CD4-positive, alpha-beta T cell treated with Interleukin-17A for 1 hour (primary cell): ENCODE data around the gene DTX4.

Experiments used
- DNase-seq: peaks from one replicate; pipeline ENCODE4 v3.0.0-alpha.2; 2020

DTX4 gene

GRCh38 chr11:59221441-59221840 is 49.5 kb downstream of the DTX4 start:
- DNase-seq: no peak

DNA sequence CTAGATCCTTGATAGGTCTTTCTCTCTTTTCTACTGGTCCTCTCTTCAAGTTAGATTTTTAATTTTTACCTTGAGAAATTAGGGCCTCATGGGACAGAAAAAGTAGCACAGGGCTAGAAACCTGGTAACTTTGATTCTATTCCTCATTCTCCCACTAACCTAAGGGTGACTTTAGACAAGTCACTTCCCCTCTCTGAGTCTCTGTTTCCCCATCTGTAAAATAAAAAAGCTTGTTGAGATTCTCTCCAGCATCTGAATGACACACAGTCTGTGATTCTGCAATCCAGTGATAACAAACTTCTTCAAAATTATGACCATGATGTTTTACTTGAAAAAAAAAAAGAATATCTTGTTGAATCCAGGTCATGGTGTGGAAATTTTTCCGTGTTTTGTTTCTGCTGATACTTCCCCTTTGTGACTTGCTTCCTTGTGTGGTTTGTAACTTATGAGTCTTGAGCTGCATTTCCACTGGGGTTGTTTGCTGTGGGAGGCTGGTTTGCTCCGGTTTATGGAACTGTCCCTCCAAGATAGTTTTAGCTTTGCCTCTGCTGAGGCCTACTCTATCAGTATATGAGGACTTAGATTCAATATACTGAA is 50.6 kb downstream of the DTX4 start:
- DNase-seq: peak; percentile 22

GRCh38 chr11:59223177-59223576 is 51.2 kb downstream of the DTX4 start:
- no peak for DNase-seq

DNA sequence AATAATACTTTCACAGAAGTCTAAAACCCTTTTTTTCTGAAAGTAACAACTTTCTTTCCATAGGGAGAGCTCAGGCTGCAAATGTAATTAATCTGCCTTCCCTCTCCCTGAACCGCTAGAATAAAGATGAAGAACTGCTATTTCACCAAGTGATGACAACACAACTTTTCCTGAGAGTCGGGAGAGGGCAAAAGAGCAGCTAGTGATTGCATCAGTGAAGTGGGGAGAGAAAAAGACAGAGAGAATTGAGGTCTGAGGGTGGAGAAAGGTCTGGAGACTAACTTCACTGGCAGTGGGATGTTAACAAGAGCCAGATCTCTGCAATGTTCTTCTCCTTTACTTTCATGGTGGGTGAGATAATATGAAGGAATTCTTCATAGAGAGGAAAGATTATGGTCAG is 51.7 kb downstream of the DTX4 start:
- DNase-seq: no peak

DNA sequence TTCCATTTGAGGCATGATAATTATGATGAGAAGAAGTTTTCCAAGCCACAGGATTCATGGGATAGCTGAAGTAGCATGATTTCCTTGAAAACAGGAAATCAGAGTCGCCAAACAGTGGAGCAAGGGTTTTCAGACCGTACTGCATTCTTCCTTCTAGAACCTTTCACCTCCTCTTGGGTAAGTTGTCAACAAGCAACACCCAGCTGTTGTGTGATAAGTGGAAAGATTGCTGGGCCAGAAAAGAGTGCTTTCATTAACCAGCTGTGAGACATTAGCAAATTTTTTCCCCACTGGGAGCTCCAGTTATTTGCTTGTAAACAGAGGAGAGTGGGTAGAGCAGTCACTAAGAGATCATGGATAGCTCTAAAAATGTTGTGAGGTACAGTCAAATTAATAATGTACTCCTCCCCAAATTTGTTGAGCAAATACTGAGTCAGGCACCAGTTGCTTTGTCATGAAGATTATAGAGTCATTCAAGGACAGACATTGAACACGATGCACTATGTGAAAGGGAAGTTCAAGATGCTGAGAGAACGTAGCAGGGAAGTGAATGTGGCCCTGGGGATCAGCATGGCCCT is 52.5 kb downstream of the DTX4 start:
- no peak for DNase-seq

- DNase-seq: no peak
These were observed 53.1 kb downstream of the DTX4 start for GRCh38 chr11:59225017-59225416.

DNA sequence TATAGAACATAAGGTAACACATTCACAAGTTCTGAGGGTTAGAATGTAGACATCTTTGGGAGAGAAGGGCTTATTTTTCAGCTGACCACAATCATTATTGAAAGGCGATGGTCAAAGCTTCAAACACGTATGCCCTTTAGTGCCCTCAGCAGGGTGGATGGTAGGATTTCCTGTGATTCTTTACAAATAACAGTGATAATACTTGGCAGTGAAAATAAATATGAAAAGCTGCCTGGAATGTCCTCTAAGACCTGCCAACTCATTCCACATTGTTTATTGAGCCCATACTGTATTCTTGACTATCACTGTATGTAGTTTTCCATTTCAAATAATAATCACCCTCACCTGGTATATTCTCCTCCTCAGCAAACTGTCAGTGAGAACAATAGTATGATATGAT is 54.5 kb downstream of the DTX4 start:
- DNase-seq: no peak

GRCh38 chr11:59240322-59240721 is 68.4 kb downstream of the DTX4 start:
- no peak for DNase-seq

DNA sequence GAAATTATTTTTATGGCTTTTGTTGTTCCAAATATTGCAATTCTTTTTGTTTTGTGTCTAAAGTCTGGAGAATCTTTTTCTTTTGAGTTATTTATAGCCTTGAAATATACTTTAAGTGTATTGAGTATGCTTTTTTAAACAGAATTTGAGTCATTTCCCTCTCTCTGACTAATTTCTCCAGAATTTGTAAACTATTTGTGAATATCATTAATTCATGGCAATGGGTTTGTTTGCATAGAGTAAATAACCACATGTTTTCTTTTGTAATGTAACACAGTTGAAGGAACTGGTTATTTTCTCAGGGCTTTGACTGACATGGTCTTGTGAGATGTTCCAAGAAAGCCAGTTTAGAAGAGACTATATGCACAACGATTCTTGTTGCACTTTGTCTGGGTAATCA is 71.7 kb downstream of the DTX4 start:
- no peak for DNase-seq

GRCh38 chr11:59247531-59248227 is 75.7 kb downstream of the DTX4 start:
- peak; percentile 34 for DNase-seq

- no peak for DNase-seq
These were observed 77.6 kb downstream of the DTX4 start for GRCh38 chr11:59249535-59249934.

DNA sequence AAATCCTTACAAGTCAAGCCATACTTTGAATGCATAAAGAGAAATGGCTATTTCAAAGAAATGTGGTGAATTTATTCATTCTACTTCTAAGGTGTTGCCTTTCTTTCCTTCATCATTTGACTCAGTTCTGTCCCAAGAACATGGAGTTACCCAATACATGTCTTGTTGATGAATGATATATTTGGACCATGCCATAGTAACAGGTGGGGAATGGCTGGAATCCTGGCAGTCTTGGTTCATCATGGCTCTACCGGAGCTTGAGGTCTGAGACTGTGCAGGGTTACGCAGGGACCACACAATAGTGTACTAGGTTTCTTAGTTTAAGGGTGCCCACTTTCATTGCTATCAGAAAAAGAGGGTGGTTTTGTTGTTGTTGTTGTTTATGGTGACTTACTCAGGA is 81.1 kb downstream of the DTX4 start:
- no peak for DNase-seq

GRCh38 chr11:59254286-59254685 is 82.4 kb downstream of the DTX4 start:
- no peak for DNase-seq

DNA sequence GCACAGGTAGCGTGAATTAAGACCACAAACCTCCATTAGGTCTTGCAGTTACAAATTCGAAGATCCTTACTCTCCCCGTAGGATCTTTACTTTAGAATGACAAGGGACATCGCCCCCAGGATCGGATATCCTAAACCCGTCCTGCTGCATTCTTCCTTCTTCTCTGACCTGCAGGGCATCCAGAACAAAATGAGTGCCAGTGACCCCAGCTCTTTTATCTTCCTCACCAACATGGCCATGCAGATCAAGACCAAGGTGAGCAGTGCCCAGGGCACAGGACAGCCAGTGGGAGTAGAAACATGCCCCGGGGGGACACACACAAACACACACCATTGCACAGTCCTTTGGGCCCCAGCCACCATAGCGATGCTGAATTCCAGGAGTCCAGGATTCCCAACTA is 83.3 kb downstream of the DTX4 start:
- DNase-seq: no peak
